Loucy (cell line): Measurements from ENCODE around the gene BLTP2.

Experiments used
- H2AFZ ChIP-seq: fragments of 200-600 bp; sonication (generic); 2 replicates; pipeline ENCODE4 v1.6.0; 2016; ENCODE audit warnings: antibody characterized with exemption, mild to moderate bottlenecking, low read length, moderate library complexity
- H3F3A ChIP-seq: fragments of 200-600 bp; 2 replicates; pipeline ENCODE4 v1.6.0; 2016; ENCODE audit warnings: antibody characterized with exemption, low read depth, mild to moderate bottlenecking
- H3K27me3 ChIP-seq: fragments of 200-600 bp; sonication (generic); 2 replicates; pipeline ENCODE4 v1.6.1; 2014; ENCODE audit warnings: low read length, mild to moderate bottlenecking; ENCODE audit not compliant: insufficient read depth, poor library complexity, severe bottlenecking
- H3K36me3 ChIP-seq: fragments of 200-600 bp; sonication (generic); 2 replicates; pipeline ENCODE4 v1.6.1; 2016; ENCODE audit warnings: low read length; ENCODE audit not compliant: insufficient read depth
- H3K4me1 ChIP-seq: fragments of 200-600 bp; sonication (generic); 2 replicates; pipeline ENCODE4 v1.5.1; 2014; ENCODE audit warnings: low read length, mild to moderate bottlenecking; ENCODE audit not compliant: insufficient read depth, poor library complexity, severe bottlenecking
- H3K4me2 ChIP-seq: fragments of 200-600 bp; sonication (generic); 2 replicates; pipeline ENCODE4 v1.6.0; 2014; ENCODE audit warnings: antibody characterized with exemption, low read length, low read depth, mild to moderate bottlenecking; ENCODE audit not compliant: poor library complexity, severe bottlenecking
- H3K4me3 ChIP-seq: fragments of 200-600 bp; sonication (generic); 2 replicates; pipeline ENCODE4 v1.5.1; 2014; ENCODE audit warnings: low read length, mild to moderate bottlenecking, mixed read lengths; ENCODE audit not compliant: poor library complexity, severe bottlenecking
- H3K79me2 ChIP-seq: fragments of 200-600 bp; sonication (generic); 2 replicates; pipeline ENCODE4 v1.6.1; 2014; ENCODE audit warnings: low read length; ENCODE audit not compliant: insufficient read depth
- H3K9ac ChIP-seq: fragments of 200-600 bp; sonication (generic); 2 replicates; pipeline ENCODE4 v1.6.0; 2014; ENCODE audit warnings: mild to moderate bottlenecking, low read depth, low read length, moderate library complexity; ENCODE audit not compliant: poor library complexity, severe bottlenecking
- H3K9me2 ChIP-seq: fragments of 200-600 bp; sonication (generic); replicated peaks from 2 replicates; pipeline ENCODE4 v1.6.1; 2016; ENCODE audit warnings: low read depth, low read length, mixed read lengths
- H3K9me3 ChIP-seq: fragments of 200-600 bp; sonication (generic); 2 replicates; pipeline ENCODE4 v1.6.1; 2014; ENCODE audit warnings: mild to moderate bottlenecking, antibody characterized with exemption, low read length, low read depth; ENCODE audit not compliant: insufficient read depth
- H4K20me1 ChIP-seq: fragments of 200-600 bp; sonication (generic); 2 replicates; pipeline ENCODE4 v1.6.0; 2014; ENCODE audit warnings: antibody characterized with exemption, low read length, mild to moderate bottlenecking; ENCODE audit not compliant: insufficient read depth, poor library complexity, severe bottlenecking
- EZH2phosphoT487 ChIP-seq: fragments of 200-600 bp; IDR thresholded peaks from 2 replicates; pipeline ENCODE4 v1.6.1; 2018; ENCODE audit warnings: antibody characterized with exemption, mild to moderate bottlenecking, moderate library complexity, borderline replicate concordance
- TF ChIP-seq, protein P1 (sequence below): fragments of 200-600 bp; sonication (generic); conservative IDR thresholded peaks from 2 replicates; pipeline ENCODE4 v1.5.1; 2014; ENCODE audit warnings: mild to moderate bottlenecking, antibody characterized with exemption, low read length

The BLTP2 gene

DNA sequence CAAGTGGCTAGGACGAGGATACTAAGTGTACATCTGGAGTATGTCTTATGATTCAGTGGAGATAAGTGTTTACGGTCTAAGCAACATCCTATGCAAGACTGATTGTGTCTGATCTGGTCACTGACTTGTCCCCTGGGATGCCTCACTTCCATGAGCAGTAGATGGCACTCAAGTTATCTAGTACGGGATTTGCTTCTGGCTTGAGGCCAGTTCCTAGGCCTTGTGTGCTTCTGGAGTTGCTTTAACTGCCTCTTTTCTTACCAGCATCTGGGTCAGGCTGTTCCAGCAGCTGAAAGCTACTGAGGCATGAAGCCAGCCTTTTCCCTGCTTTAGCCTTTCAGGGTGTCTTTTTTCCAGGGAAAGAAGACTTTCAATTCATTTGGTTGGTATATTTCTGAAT, 40.0 kb upstream of the BLTP2 start:
- no peaks in the 10 kb centered on the region for H3K27me3 ChIP-seq
- H2AFZ ChIP-seq, result no peak overlapping the region
- H3F3A ChIP-seq, result no peaks in the 10 kb centered on the region
- H4K20me1 ChIP-seq, result no peaks in the 10 kb centered on the region
- no peak for TF ChIP-seq EZH2phosphoT487
- TF ChIP-seq, protein P1, sequence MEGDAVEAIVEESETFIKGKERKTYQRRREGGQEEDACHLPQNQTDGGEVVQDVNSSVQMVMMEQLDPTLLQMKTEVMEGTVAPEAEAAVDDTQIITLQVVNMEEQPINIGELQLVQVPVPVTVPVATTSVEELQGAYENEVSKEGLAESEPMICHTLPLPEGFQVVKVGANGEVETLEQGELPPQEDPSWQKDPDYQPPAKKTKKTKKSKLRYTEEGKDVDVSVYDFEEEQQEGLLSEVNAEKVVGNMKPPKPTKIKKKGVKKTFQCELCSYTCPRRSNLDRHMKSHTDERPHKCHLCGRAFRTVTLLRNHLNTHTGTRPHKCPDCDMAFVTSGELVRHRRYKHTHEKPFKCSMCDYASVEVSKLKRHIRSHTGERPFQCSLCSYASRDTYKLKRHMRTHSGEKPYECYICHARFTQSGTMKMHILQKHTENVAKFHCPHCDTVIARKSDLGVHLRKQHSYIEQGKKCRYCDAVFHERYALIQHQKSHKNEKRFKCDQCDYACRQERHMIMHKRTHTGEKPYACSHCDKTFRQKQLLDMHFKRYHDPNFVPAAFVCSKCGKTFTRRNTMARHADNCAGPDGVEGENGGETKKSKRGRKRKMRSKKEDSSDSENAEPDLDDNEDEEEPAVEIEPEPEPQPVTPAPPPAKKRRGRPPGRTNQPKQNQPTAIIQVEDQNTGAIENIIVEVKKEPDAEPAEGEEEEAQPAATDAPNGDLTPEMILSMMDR, result no peak
- H3K9me3 ChIP-seq, result no peaks in the 10 kb centered on the region
- H3K79me2 ChIP-seq, result no peaks in the 10 kb centered on the region
- H3K9ac ChIP-seq, result no peak overlapping the region
- H3K4me1 ChIP-seq, result no peaks in the 10 kb centered on the region
- no peaks in the 10 kb centered on the region for H3K9me2 ChIP-seq
- H3K4me2 ChIP-seq, result no peak overlapping the region
- H3K4me3 ChIP-seq, result no peak overlapping the region
- H3K36me3 ChIP-seq, result peaks cover 89% of the 10 kb centered on the region

DNA sequence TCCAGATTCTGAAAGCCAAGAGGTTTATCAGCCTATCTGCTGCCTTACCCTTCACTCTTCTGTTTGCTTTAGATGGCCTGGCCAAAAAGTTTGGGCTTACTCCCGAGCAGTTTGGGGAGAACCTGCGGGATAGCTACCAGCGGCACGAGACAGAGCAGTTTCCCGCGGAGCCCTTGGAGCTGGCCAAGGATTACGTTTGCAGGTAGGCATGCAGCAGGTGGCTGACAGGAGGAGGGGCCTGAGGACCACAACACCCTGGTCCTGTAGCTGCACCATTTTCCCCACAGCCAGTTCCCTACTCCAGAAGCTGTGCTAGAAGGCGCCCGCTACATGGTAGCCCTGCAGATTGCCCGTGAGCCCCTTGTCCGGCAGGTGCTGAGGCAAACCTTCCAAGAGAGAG, 37.7 kb upstream of the BLTP2 start:
- Histone ChIP-seq H3F3A (no peaks in the 10 kb centered on the region), H4K20me1 (no peaks in the 10 kb centered on the region), H3K4me1 (no peaks in the 10 kb centered on the region), H3K9me2 (no peaks in the 10 kb centered on the region), H3K27me3 (no peaks in the 10 kb centered on the region), H3K9me3 (no peaks in the 10 kb centered on the region), H3K4me2 (no peak overlapping the region), H3K79me2 (no peaks in the 10 kb centered on the region), H3K4me3 (no peak overlapping the region), H3K36me3 (peaks cover 84% of the 10 kb centered on the region; the same call in 1 of the 2 replicates), H3K9ac (no peak overlapping the region), H2AFZ (no peak overlapping the region)
- TF ChIP-seq, protein P1, result no peak
- TF ChIP-seq EZH2phosphoT487, result no peak

DNA sequence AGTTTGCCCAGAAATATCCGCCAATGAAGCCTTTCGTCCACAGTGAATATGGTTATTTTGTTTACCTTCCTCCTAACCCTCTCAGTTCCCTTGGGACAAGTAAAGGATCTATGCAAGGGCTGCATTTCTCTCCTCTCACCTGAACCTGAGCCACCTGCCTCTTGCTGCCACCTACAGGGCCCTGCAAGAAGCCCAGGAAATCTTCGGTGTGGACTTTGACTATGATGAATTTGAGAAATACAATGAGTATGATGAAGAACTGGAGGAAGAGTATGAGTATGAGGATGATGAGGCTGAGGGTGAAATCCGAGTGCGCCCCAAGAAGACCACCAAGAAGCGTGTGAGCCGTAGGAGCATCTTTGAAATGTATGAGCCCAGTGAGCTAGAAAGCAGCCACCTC, 31.0 kb upstream of the BLTP2 start:
- Histone ChIP-seq H3K4me3 (no peak overlapping the region), H3K79me2 (no peaks in the 10 kb centered on the region), H3K36me3 (peaks cover 83% of the 10 kb centered on the region), H3K9ac (no peak overlapping the region), H3K9me3 (no peaks in the 10 kb centered on the region), H3K27me3 (no peaks in the 10 kb centered on the region), H2AFZ (no peak overlapping the region), H3K9me2 (no peaks in the 10 kb centered on the region), H3K4me2 (no peak overlapping the region), H3F3A (no peaks in the 10 kb centered on the region), H4K20me1 (no peaks in the 10 kb centered on the region), H3K4me1 (no peaks in the 10 kb centered on the region)
- TF ChIP-seq EZH2phosphoT487, result no peak
- TF ChIP-seq, protein P1, result peak; percentile 50
